GM18870 (cell line): Measurements from ENCODE around the gene INSM1.

Experiments used
- ATAC-seq: cut with Tn5 transposase; IDR thresholded peaks from one replicate; pipeline ENCODE4 v1.9.1; 2021; ENCODE audit warnings: moderate library complexity; ENCODE audit not compliant: unreplicated experiment

INSM1 gene

GRCh38 chr20:20393207-20394120 is 25.6 kb downstream of the INSM1 start:
- ATAC-seq: no peak

- ATAC-seq: no peak
Observed at GRCh38 chr20:20395087-20395486, 27.2 kb downstream of the INSM1 start.

- no peak for ATAC-seq
Observed at GRCh38 chr20:20395903-20396568, 28.1 kb downstream of the INSM1 start.

- no peak for ATAC-seq
Observed at GRCh38 chr20:20396794-20397193, 28.9 kb downstream of the INSM1 start.

GRCh38 chr20:20398123-20398522 is 30.2 kb downstream of the INSM1 start:
- no peak for ATAC-seq

GRCh38 chr20:20399531-20400500 is 31.9 kb downstream of the INSM1 start:
- no peak for ATAC-seq

GRCh38 chr20:20401991-20402390 is 34.1 kb downstream of the INSM1 start:
- no peak for ATAC-seq

GRCh38 chr20:20404633-20405032 is 36.7 kb downstream of the INSM1 start:
- ATAC-seq: no peak

- no peak for ATAC-seq
Observed at GRCh38 chr20:20405623-20406022, 37.7 kb downstream of the INSM1 start.

- ATAC-seq: no peak
Observed at GRCh38 chr20:20406306-20406705, 38.4 kb downstream of the INSM1 start.

- ATAC-seq: no peak
Observed at GRCh38 chr20:20407891-20408805, 40.2 kb downstream of the INSM1 start.

GRCh38 chr20:20409331-20409730 is 41.4 kb downstream of the INSM1 start:
- ATAC-seq: no peak

- no peak for ATAC-seq
Observed at GRCh38 chr20:20410678-20411077, 42.8 kb downstream of the INSM1 start.

GRCh38 chr20:20411402-20411801 is 43.5 kb downstream of the INSM1 start:
- no peak for ATAC-seq

- ATAC-seq: no peak
Observed at GRCh38 chr20:20411836-20412235, 43.9 kb downstream of the INSM1 start.

GRCh38 chr20:20412750-20413149 is 44.8 kb downstream of the INSM1 start:
- ATAC-seq: no peak

- ATAC-seq: no peak
Observed at GRCh38 chr20:20413810-20414281, 45.9 kb downstream of the INSM1 start.

GRCh38 chr20:20414640-20415220 is 46.8 kb downstream of the INSM1 start:
- ATAC-seq: no peak

GRCh38 chr20:20415321-20415720 is 47.4 kb downstream of the INSM1 start:
- no peak for ATAC-seq
